ENCODE data around the gene PNRC2. TPM values are rescaled to one million over a fixed set of nuclear protein-coding genes. Genes with fewer than 3 reads are reported as not detected.

PNRC2 gene
- total and polyA plus RNA-seq, 4 donors, result 70.7 to 159 (median 89.9) TPM

- no peak for TF ChIP-seq CTCF (IDR thresholded peaks at IDR 0.05; ENCODE audit: control extremely low read depth, extremely low read depth)
- peaks cover 0 to 3% (median 0%) of the 10 kb centered on the region in 4 donors for H3K9me3 ChIP-seq (ENCODE audit: control insufficient read depth in 4 of 4, insufficient read depth in 3 of 4, low read length in 3 of 4)
- H3K36me3 ChIP-seq (ENCODE audit: control insufficient read depth in 4 of 4, insufficient read depth in 4 of 4, low read length in 4 of 4), result no peaks in the 10 kb centered on the region
- DNase-seq (no peak), ATAC-seq (ENCODE audit: insufficient read depth, low FRiP score) (no peak)
- no peak overlapping the region for H3K27ac ChIP-seq (ENCODE audit: low read depth in 1 of 2, low read length in 1 of 2)
- peaks cover 0 to 3% (median 0%) of the 10 kb centered on the region in 5 donors for H3K4me1 ChIP-seq (ENCODE audit: control insufficient read depth in 5 of 5, insufficient read depth in 5 of 5, low read length in 5 of 5)
- no peaks in the 10 kb centered on the region for H3K27me3 ChIP-seq (ENCODE audit: control insufficient read depth in 3 of 3, insufficient read depth in 3 of 3, low read length in 2 of 3)
- no peak overlapping the region for H3K9ac ChIP-seq (ENCODE audit: insufficient read depth in 1 of 2, low read length in 2 of 2)
- H3K4me3 ChIP-seq, result no peak overlapping the region
- WGBS, 2 donors, result 84 to 88% methylated on average over 2 of the region's 2 CpGs
Measured at GRCh38 chr1:24002695-24003094, 43.1 kb downstream of the PNRC2 start.

- no peaks in the 10 kb centered on the region for H3K36me3 ChIP-seq (ENCODE audit: control insufficient read depth in 4 of 4, insufficient read depth in 4 of 4, low read length in 4 of 4)
- no peak for TF ChIP-seq CTCF (IDR thresholded peaks at IDR 0.05; ENCODE audit: control extremely low read depth, extremely low read depth)
- H3K4me3 ChIP-seq, result no peak overlapping the region
- no peaks in the 10 kb centered on the region for H3K27me3 ChIP-seq (ENCODE audit: control insufficient read depth in 3 of 3, insufficient read depth in 3 of 3, low read length in 2 of 3)
- peak overlapping the region in 1 of 2 donors; percentile 14 for H3K27ac ChIP-seq (ENCODE audit: low read depth in 1 of 2, low read length in 1 of 2)
- WGBS, 2 donors, result 31 to 46% methylated on average over 4 of the region's 4 CpGs
- DNase-seq, result peak in 1 of 3 donors; percentile 35
- H3K4me1 ChIP-seq (ENCODE audit: control insufficient read depth in 5 of 5, insufficient read depth in 5 of 5, low read length in 5 of 5), result peaks cover 0 to 3% (median 0%) of the 10 kb centered on the region in 5 donors
- H3K9me3 ChIP-seq (ENCODE audit: control insufficient read depth in 4 of 4, insufficient read depth in 3 of 4, low read length in 3 of 4), result peaks cover 0 to 3% (median 0%) of the 10 kb centered on the region in 4 donors
- no peak overlapping the region for H3K9ac ChIP-seq (ENCODE audit: insufficient read depth in 1 of 2, low read length in 2 of 2)
- ATAC-seq (ENCODE audit: insufficient read depth, low FRiP score), result no peak
Measured at GRCh38 chr1:24003331-24003972, 43.8 kb downstream of the PNRC2 start.

GRCh38 chr1:24004132-24004531 is 44.5 kb downstream of the PNRC2 start:
- Histone ChIP-seq H3K9ac (ENCODE audit: insufficient read depth in 1 of 2, low read length in 2 of 2) (no peak overlapping the region), H3K4me3 (no peak overlapping the region), H3K36me3 (ENCODE audit: control insufficient read depth in 4 of 4, insufficient read depth in 4 of 4, low read length in 4 of 4) (no peaks in the 10 kb centered on the region), H3K27me3 (ENCODE audit: control insufficient read depth in 3 of 3, insufficient read depth in 3 of 3, low read length in 2 of 3) (no peaks in the 10 kb centered on the region), H3K27ac (ENCODE audit: low read depth in 1 of 2, low read length in 1 of 2) (no peak overlapping the region), H3K4me1 (ENCODE audit: control insufficient read depth in 5 of 5, insufficient read depth in 5 of 5, low read length in 5 of 5) (peaks cover 0 to 2% (median 0%) of the 10 kb centered on the region in 5 donors), H3K9me3 (ENCODE audit: control insufficient read depth in 4 of 4, insufficient read depth in 3 of 4, low read length in 3 of 4) (peaks cover 0 to 3% (median 0%) of the 10 kb centered on the region in 4 donors)
- ATAC-seq (ENCODE audit: insufficient read depth, low FRiP score), result no peak
- 91 to 92% methylated on average over 5 of the region's 5 CpGs for WGBS, 2 donors
- TF ChIP-seq CTCF (IDR thresholded peaks at IDR 0.05; ENCODE audit: control extremely low read depth, extremely low read depth), result no peak
- no peak for DNase-seq
